Measurements from ENCODE around the gene SERPINB7. TPM values are rescaled to one million over a fixed set of nuclear protein-coding genes. Genes with fewer than 3 reads are reported as not detected.

The SERPINB7 gene
- total RNA-seq, 4 donors from 2014 or later = not detected

- in situ Hi-C loops (cut with MboI; ENCODE audit: low pct_ligation_motif_present in 1 of 4, low pct_unique_long_range_greater_than_20kb in 1 of 4, low sequenced_read_pairs in 3 of 4) = loop anchor here in 3 of 4 donors (25.0 kb wide), 1 partner anchor 316 kb away; no protein-coding TSS in a partner anchor
- Histone ChIP-seq H3K4me1 (no peaks in the 10 kb centered on the region), H3K36me3 (no peaks in the 10 kb centered on the region), H3K27me3 (no peaks in the 10 kb centered on the region), H3K27ac (no peak overlapping the region), H3K4me3 (no peak overlapping the region), H3K9me3 (no peaks in the 10 kb centered on the region)
- no peak for DNase-seq
- intact Hi-C loops (cut with DNase I; ENCODE audit: low total_unique reads) = no loop called here
- WGBS, 2 donors (ENCODE audit: low coverage in 1 of 2) = 34 to 40% methylated on average over 1 of the region's 1 CpG
- TF ChIP-seq POLR2A (IDR thresholded peaks at IDR 0.05) = no peak
- TF ChIP-seq POLR2AphosphoS5 (IDR thresholded peaks at IDR 0.05) = no peak
- no peak for TF ChIP-seq EP300 (IDR thresholded peaks at IDR 0.05; ENCODE audit: low read depth)
- TF ChIP-seq CTCF (IDR thresholded peaks at IDR 0.05) = no peak
Measured at GRCh38 chr18:63828656-63829055, 53.4 kb downstream of the SERPINB7 start.

GRCh38 chr18:63829886-63830285, 54.7 kb downstream of the SERPINB7 start:
- Histone ChIP-seq H3K4me1 (no peaks in the 10 kb centered on the region), H3K9me3 (no peaks in the 10 kb centered on the region), H3K27me3 (no peaks in the 10 kb centered on the region), H3K27ac (no peak overlapping the region), H3K4me3 (no peak overlapping the region), H3K36me3 (no peaks in the 10 kb centered on the region)
- in situ Hi-C loops (cut with MboI; ENCODE audit: low pct_ligation_motif_present in 1 of 4, low pct_unique_long_range_greater_than_20kb in 1 of 4, low sequenced_read_pairs in 3 of 4) (loop anchor here in 3 of 4 donors (25.0 kb wide), 1 partner anchor 318 kb away; no protein-coding TSS in a partner anchor), intact Hi-C loops (cut with DNase I; ENCODE audit: low total_unique reads) (no loop called here)
- DNase-seq = no peak
- TF ChIP-seq CTCF (IDR thresholded peaks at IDR 0.05) (no peak), EP300 (IDR thresholded peaks at IDR 0.05; ENCODE audit: low read depth) (no peak), POLR2AphosphoS5 (IDR thresholded peaks at IDR 0.05) (no peak), POLR2A (IDR thresholded peaks at IDR 0.05) (no peak)

- no peak overlapping the region for H3K4me3 ChIP-seq
- no peaks in the 10 kb centered on the region for H3K27me3 ChIP-seq
- no peak for DNase-seq
- intact Hi-C loops (cut with DNase I; ENCODE audit: low total_unique reads) (no loop called here), in situ Hi-C loops (cut with MboI; ENCODE audit: low pct_ligation_motif_present in 1 of 4, low pct_unique_long_range_greater_than_20kb in 1 of 4, low sequenced_read_pairs in 3 of 4) (loop anchor here in 3 of 4 donors (25.0 kb wide), 1 partner anchor 319 kb away; no protein-coding TSS in a partner anchor)
- 52 to 89% methylated on average over 3 to 6 of the region's 6 CpGs for WGBS, 2 donors (ENCODE audit: low coverage in 1 of 2)
- H3K27ac ChIP-seq = no peak overlapping the region
- no peaks in the 10 kb centered on the region for H3K36me3 ChIP-seq
- H3K4me1 ChIP-seq = no peaks in the 10 kb centered on the region
- TF ChIP-seq POLR2AphosphoS5 (IDR thresholded peaks at IDR 0.05) (no peak), POLR2A (IDR thresholded peaks at IDR 0.05) (no peak), CTCF (IDR thresholded peaks at IDR 0.05) (no peak), EP300 (IDR thresholded peaks at IDR 0.05; ENCODE audit: low read depth) (no peak)
- no peaks in the 10 kb centered on the region for H3K9me3 ChIP-seq
Measured at GRCh38 chr18:63831080-63831788, 56.0 kb downstream of the SERPINB7 start.

- Histone ChIP-seq H3K4me1 (no peaks in the 10 kb centered on the region), H3K27ac (no peak overlapping the region), H3K27me3 (no peaks in the 10 kb centered on the region), H3K9me3 (no peaks in the 10 kb centered on the region), H3K36me3 (no peaks in the 10 kb centered on the region), H3K4me3 (no peak overlapping the region)
- 74 to 86% methylated on average over 1 of the region's 1 CpG for WGBS, 2 donors (ENCODE audit: low coverage in 1 of 2)
- no peak for TF ChIP-seq CTCF (IDR thresholded peaks at IDR 0.05)
- no peak for TF ChIP-seq EP300 (IDR thresholded peaks at IDR 0.05; ENCODE audit: low read depth)
- no peak for TF ChIP-seq POLR2A (IDR thresholded peaks at IDR 0.05)
- TF ChIP-seq POLR2AphosphoS5 (IDR thresholded peaks at IDR 0.05) = no peak
- intact Hi-C loops (cut with DNase I; ENCODE audit: low total_unique reads) = no loop called here
- in situ Hi-C loops (cut with MboI; ENCODE audit: low pct_ligation_motif_present in 1 of 4, low pct_unique_long_range_greater_than_20kb in 1 of 4, low sequenced_read_pairs in 3 of 4) = loop anchor here in 3 of 4 donors (25.0 kb wide), 1 partner anchor 320 kb away; no protein-coding TSS in a partner anchor
- DNase-seq = no peak
Measured at GRCh38 chr18:63832470-63832869, 57.3 kb downstream of the SERPINB7 start.
